GM18526 (cell line): Measurements from ENCODE around the gene CXCL13.

Experiments used
- POLR2A ChIP-seq: IDR thresholded peaks from 3 replicates; pipeline ENCODE4 v1.6.1; 2011; ENCODE audit not compliant: insufficient read length; ENCODE audit errors: extremely low read depth

CXCL13 gene

GRCh38 chr4:77605210-77605902, at the start of gene CXCL13:
CXCL13 (plus strand) TSS chr4:77605820; CDS start chr4:77605866, 46 bp downstream.
- no peak for TF ChIP-seq POLR2A

- TF ChIP-seq POLR2A: no peak
Observed at GRCh38 chr4:77560170-77560569, 45.5 kb upstream of the CXCL13 start.

GRCh38 chr4:77564231-77564630, 41.4 kb upstream of the CXCL13 start:
- TF ChIP-seq POLR2A: no peak

- no peak for TF ChIP-seq POLR2A
Observed at GRCh38 chr4:77566148-77566547, 39.5 kb upstream of the CXCL13 start.

- TF ChIP-seq POLR2A: no peak
Observed at GRCh38 chr4:77567549-77567948, 38.1 kb upstream of the CXCL13 start.

- TF ChIP-seq POLR2A: no peak
Observed at GRCh38 chr4:77576351-77576750, 29.3 kb upstream of the CXCL13 start.

GRCh38 chr4:77578145-77578544, 27.5 kb upstream of the CXCL13 start:
- TF ChIP-seq POLR2A: no peak

GRCh38 chr4:77579406-77580076, 26.1 kb upstream of the CXCL13 start:
- TF ChIP-seq POLR2A: no peak

- no peak for TF ChIP-seq POLR2A
Observed at GRCh38 chr4:77581724-77582123, 23.9 kb upstream of the CXCL13 start.

- TF ChIP-seq POLR2A: no peak
Observed at GRCh38 chr4:77582156-77582555, 23.5 kb upstream of the CXCL13 start.

GRCh38 chr4:77582711-77583110, 22.9 kb upstream of the CXCL13 start:
- no peak for TF ChIP-seq POLR2A

GRCh38 chr4:77586951-77587383, 18.7 kb upstream of the CXCL13 start:
- TF ChIP-seq POLR2A: no peak

GRCh38 chr4:77590482-77590881, 15.1 kb upstream of the CXCL13 start:
- no peak for TF ChIP-seq POLR2A

- TF ChIP-seq POLR2A: no peak
Observed at GRCh38 chr4:77591532-77591931, 14.1 kb upstream of the CXCL13 start.

- TF ChIP-seq POLR2A: no peak
Observed at GRCh38 chr4:77593101-77593500, 12.5 kb upstream of the CXCL13 start.

- TF ChIP-seq POLR2A: no peak
Observed at GRCh38 chr4:77593993-77594392, 11.6 kb upstream of the CXCL13 start.

- no peak for TF ChIP-seq POLR2A
Observed at GRCh38 chr4:77595364-77595973, 10.2 kb upstream of the CXCL13 start.

- TF ChIP-seq POLR2A: no peak
Observed at GRCh38 chr4:77599378-77599777, 6.2 kb upstream of the CXCL13 start.
